IMR-90 (cell line): ENCODE measurements around the gene ZNF747.

Experiments used
- BHLHE40 ChIP-seq: fragments of 150-350 bp; IDR thresholded peaks from 2 replicates; pipeline ENCODE4 v1.6.1; 2016; ENCODE audit warnings: mild to moderate bottlenecking, low read depth, low read length
- CEBPB ChIP-seq: IDR thresholded peaks from 2 replicates; pipeline ENCODE4 v1.6.1; 2012; ENCODE audit warnings: low read depth, low read length, improper control_type of control experiment
- CHD1 ChIP-seq: IDR thresholded peaks from 2 replicates; pipeline ENCODE4 v1.6.1; 2012; ENCODE audit warnings: low read depth, low read length, improper control_type of control experiment
- CTCF ChIP-seq: conservative IDR thresholded peaks from 2 replicates; pipeline ENCODE4 v1.5.1; 2012; ENCODE audit warnings: mild to moderate bottlenecking, low read depth, low read length, improper control_type of control experiment
- MAFK ChIP-seq: IDR thresholded peaks from 2 replicates; pipeline ENCODE4 v1.6.1; 2012; ENCODE audit warnings: low read depth, low read length, improper control_type of control experiment
- POLR2A ChIP-seq: IDR thresholded peaks from 2 replicates; pipeline ENCODE4 v1.6.1; 2012; ENCODE audit warnings: mild to moderate bottlenecking, low read depth, low read length
- RAD21 ChIP-seq: IDR thresholded peaks from 2 replicates; pipeline ENCODE4 v1.6.1; 2012; ENCODE audit warnings: low read length, improper control_type of control experiment
- RCOR1 ChIP-seq: IDR thresholded peaks from 2 replicates; pipeline ENCODE4 v1.6.1; 2012; ENCODE audit warnings: mild to moderate bottlenecking, low read length, improper control_type of control experiment; ENCODE audit not compliant: insufficient replicate concordance
- RFX5 ChIP-seq: IDR thresholded peaks from 2 replicates; pipeline ENCODE4 v1.8.0; 2012; ENCODE audit warnings: low read depth, mild to moderate bottlenecking, low read length, moderate library complexity
- SMC3 ChIP-seq: fragments of 150-350 bp; IDR thresholded peaks from 2 replicates; pipeline ENCODE4 v1.6.1; 2016; ENCODE audit warnings: low read depth, mild to moderate bottlenecking, antibody characterized with exemption, low read length, moderate library complexity
- TF ChIP-seq, protein P1 (sequence below): fragments of 150-350 bp; IDR thresholded peaks from 2 replicates; pipeline ENCODE4 v1.6.1; 2017; ENCODE audit warnings: mild to moderate bottlenecking, antibody characterized with exemption, low read length, low read depth

DNA sequence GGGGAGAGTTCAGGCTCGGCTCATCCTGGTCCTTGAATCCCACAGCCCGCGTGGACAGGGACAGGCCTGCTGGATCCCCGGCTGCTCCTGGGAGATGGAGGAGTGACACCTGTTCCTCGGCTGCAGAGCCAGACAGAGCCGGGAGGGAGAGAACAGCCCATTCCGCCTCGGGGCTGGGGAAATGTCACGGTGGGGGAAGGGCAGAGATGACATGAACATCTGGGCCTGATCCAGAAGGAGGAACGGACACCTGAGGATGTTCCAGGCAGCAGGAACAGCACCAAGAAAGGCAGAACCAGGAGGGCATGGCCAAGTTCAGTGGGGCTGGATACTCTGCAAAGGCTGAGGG is 21.4 kb upstream of the ZNF747 start:
- TF ChIP-seq CTCF (no peak), POLR2A (no peak), CEBPB (no peak), RCOR1 (no peak), RFX5 (no peak), MAFK (no peak), SMC3 (no peak), RAD21 (no peak), BHLHE40 (no peak), CHD1 (no peak)
- TF ChIP-seq, protein P1, sequence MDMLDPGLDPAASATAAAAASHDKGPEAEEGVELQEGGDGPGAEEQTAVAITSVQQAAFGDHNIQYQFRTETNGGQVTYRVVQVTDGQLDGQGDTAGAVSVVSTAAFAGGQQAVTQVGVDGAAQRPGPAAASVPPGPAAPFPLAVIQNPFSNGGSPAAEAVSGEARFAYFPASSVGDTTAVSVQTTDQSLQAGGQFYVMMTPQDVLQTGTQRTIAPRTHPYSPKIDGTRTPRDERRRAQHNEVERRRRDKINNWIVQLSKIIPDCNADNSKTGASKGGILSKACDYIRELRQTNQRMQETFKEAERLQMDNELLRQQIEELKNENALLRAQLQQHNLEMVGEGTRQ = no peak
